K562 (cell line): ENCODE measurements around the gene CCN5. TPM values are rescaled to one million over a fixed set of nuclear protein-coding genes. Genes with fewer than 3 reads are reported as not detected.
A peak's percentile ranks its signal among the peaks of the same experiment; 100 is the strongest.

ENCODE experiments used
- ATAC-seq: fragments of 200-7000 bp; cut with Tn5 transposase; 3 replicates; pipeline ENCODE4 v1.9.1; 2020; ENCODE audit warnings: moderate library complexity
- BruUV-seq: library from RNA; stranded (reverse); fragments of 400-500 nt; replicated peaks from 2 replicates; lab custom pipeline; 2021; lab: Mats Ljungman, UMichigan
- CTCF ChIA-PET: fragments of 300-600 bp; formaldehyde crosslinking; extraction: SDS; loops from one replicate; lab custom pipeline; 2021; ENCODE audit warnings: low intra/inter-chr PET ratio; lab: Yijun Ruan, JAX
- POLR2A ChIA-PET: fragments of 300-600, 350-650 bp; sonication (Branson Sonifier 250); formaldehyde crosslinking; extraction: SDS; loops from one replicate; lab custom pipeline; 2021; ENCODE audit warnings: antibody characterized with exemption, inconsistent platforms; lab: Yijun Ruan, JAX
- DNase-seq, 4 experiments: peaks; one replicate each; pipeline versions ENCODE4 v3.0.0 to v3.0.0-alpha.2; 2011 to 2018; ENCODE audit warnings: low spot score in 3 of 4, mixed read lengths in 3 of 4; ENCODE audit errors: extremely low read depth in 1 of 4
- FAIRE-seq: peaks from 2 replicates; lab custom pipeline; 2011; peaks lifted over from hg19 to GRCh38; lab: Jason Lieb, UNC
- H2AFZ ChIP-seq: 2 replicates; pipeline ENCODE4 v1.6.0; 2011; ENCODE audit warnings: low read depth, low read length, control low read depth, inconsistent platforms
- H3K27ac ChIP-seq: fragments of 200-600 bp; 3 replicates; pipeline ENCODE4 v1.8.0; 2011; ENCODE audit warnings: low read depth, mild to moderate bottlenecking, control low read depth, inconsistent platforms, low read length, moderate library complexity, mixed read lengths; ENCODE audit errors: extremely low read depth
- H3K27me3 ChIP-seq, 2 experiments: fragments of 300-600 bp in 1 of 2; 2 replicates in 1 of 2; 3 replicates in 1 of 2; pipeline versions ENCODE4 v1.6.0 to v1.8.0; 2011; ENCODE audit warnings: inconsistent platforms in 2 of 2, low read length in 2 of 2, mild to moderate bottlenecking in 1 of 2, mixed read lengths in 1 of 2, moderate library complexity in 1 of 2; ENCODE audit not compliant: control insufficient read depth in 2 of 2, insufficient read depth in 2 of 2
- H3K36me3 ChIP-seq: fragments of 300-600 bp; 3 replicates; pipeline ENCODE4 v1.8.0; 2011; ENCODE audit warnings: mild to moderate bottlenecking, low read length, inconsistent platforms; ENCODE audit not compliant: control insufficient read depth, insufficient read depth
- H3K4me1 ChIP-seq, 2 experiments: fragments of 200-600 bp in 1 of 2; replicated peaks in 1 of 2; 2 replicates in 1 of 2; 3 replicates in 1 of 2; pipeline versions ENCODE4 v1.5.1 to v1.8.0; 2011; ENCODE audit warnings: inconsistent platforms in 2 of 2, low read length in 2 of 2, mild to moderate bottlenecking in 1 of 2, mixed read lengths in 1 of 2, moderate library complexity in 1 of 2; ENCODE audit not compliant: control insufficient read depth in 2 of 2, insufficient read depth in 2 of 2
- H3K4me2 ChIP-seq: 2 replicates; pipeline ENCODE4 v1.6.1; 2011; ENCODE audit warnings: low read length, control low read depth, inconsistent platforms, mixed read lengths; ENCODE audit not compliant: insufficient read depth
- H3K4me3 ChIP-seq: fragments of 200-600 bp; sonication (generic), shearing (Covaris generic); 2 replicates; pipeline ENCODE4 v1.5.1; 2016; ENCODE audit warnings: control low read depth, inconsistent platforms
- H3K79me2 ChIP-seq: fragments of 200-600 bp; 3 replicates; pipeline ENCODE4 v1.8.0; 2011; ENCODE audit warnings: low read length, inconsistent platforms; ENCODE audit not compliant: control insufficient read depth, insufficient read depth
- H3K9ac ChIP-seq, 2 experiments: 2 replicates each; pipeline versions ENCODE4 v1.6.0 to v1.6.1; 2011; ENCODE audit warnings: low read depth in 2 of 2, low read length in 2 of 2, control low read depth in 1 of 2, inconsistent platforms in 1 of 2, mild to moderate bottlenecking in 1 of 2, mixed read lengths in 1 of 2; ENCODE audit not compliant: insufficient read depth in 1 of 2
- H3K9me1 ChIP-seq: one replicate; pipeline ENCODE4 v1.6.0; 2011; ENCODE audit warnings: inconsistent platforms, mild to moderate bottlenecking, low read length, moderate library complexity; ENCODE audit not compliant: control insufficient read depth, insufficient read depth
- H3K9me3 ChIP-seq: replicated peaks from 2 replicates; pipeline ENCODE4 v1.5.1; 2011; ENCODE audit warnings: low read depth, low read length, inconsistent platforms; ENCODE audit not compliant: control insufficient read depth, insufficient read depth
- H4K20me1 ChIP-seq: replicated peaks from 2 replicates; pipeline ENCODE4 v1.6.1; 2011; ENCODE audit warnings: low read length, inconsistent platforms, mixed read lengths; ENCODE audit not compliant: control insufficient read depth, insufficient read depth
- BHLHE40 ChIP-seq: IDR thresholded peaks from 2 replicates; pipeline ENCODE4 v1.6.1; 2011; ENCODE audit warnings: low read length, improper control_type of control experiment
- CXXC5 ChIP-seq: fragments of 250-450 bp; sonication (Bioruptor Pico); IDR thresholded peaks from 2 replicates; pipeline ENCODE4 v1.8.0; 2022; ENCODE audit warnings: inconsistent platforms, mild to moderate bottlenecking, moderate library complexity
- FOXA1 ChIP-seq: fragments of 450-650 bp; IDR thresholded peaks from 2 replicates; pipeline ENCODE4 v1.6.1; 2016; ENCODE audit warnings: mild to moderate bottlenecking, borderline replicate concordance
- HLTF ChIP-seq: fragments of 450-650 bp; IDR thresholded peaks from 2 replicates; pipeline ENCODE4 v1.6.1; 2016
- MTA2 ChIP-seq: fragments of 450-650 bp; IDR thresholded peaks from 2 replicates; pipeline ENCODE4 v1.6.1; 2016; ENCODE audit warnings: low read depth
- NR2C2 ChIP-seq, 2 experiments: fragments of 200-800 bp in 1 of 2; sonication (Bioruptor generic) in 1 of 2; sonication (generic) in 1 of 2; formaldehyde crosslinking in 1 of 2; IDR thresholded peaks; 2 replicates each; pipeline versions ENCODE4 v1.6.1 to v1.8.0; 2016 to 2022; ENCODE audit warnings: mild to moderate bottlenecking in 1 of 2, missing compliant biosample characterization in 1 of 2, missing genetic modification characterization in 1 of 2, missing genetic modification reagents in 1 of 2
- POLR2A ChIP-seq: fragments of 450-650 bp; conservative IDR thresholded peaks from 2 replicates; pipeline ENCODE4 v1.6.1; 2016
- RAD51 ChIP-seq: fragments of 450-650 bp; IDR thresholded peaks from 2 replicates; pipeline ENCODE4 v1.7.1; 2016; ENCODE audit warnings: low read depth, mild to moderate bottlenecking, borderline replicate concordance
- RFX7 ChIP-seq: fragments of 250-450 bp; sonication (Bioruptor Pico); IDR thresholded peaks from 2 replicates; pipeline ENCODE4 v1.5.1; 2021; ENCODE audit warnings: mild to moderate bottlenecking
- ZFP36 ChIP-seq: fragments of 150-350 bp; IDR thresholded peaks from 2 replicates; pipeline ENCODE4 v1.6.1; 2018; ENCODE audit warnings: low read length, low read depth; ENCODE audit not compliant: partially characterized antibody
- WGBS: fragments of 100-300 bp; shearing (Covaris generic); methylation state at CpG from one replicate; pipeline ENCODE4 v1.1.6; 2016; ENCODE audit warnings: low coverage, mixed read lengths; ENCODE audit not compliant: insufficient coverage; ENCODE audit errors: missing lambda C conversion rate; 5-methylcytosine and 5-hydroxymethylcytosine counted together
- in situ Hi-C: fragments of 300-500 bp; cut with MboI; formaldehyde crosslinking; loops from 4 replicates; pipeline ENCODE4 v1.15.0; 2018; ENCODE audit warnings: inconsistent platforms, mixed read lengths
- intact Hi-C: fragments of 100-400 bp; cut with micrococcal nuclease; formaldehyde crosslinking; loops from 2 replicates; pipeline ENCODE4 v1.14.2; 2022
- polyA plus RNA-seq, 8 experiments: library from polyadenylated mRNA; depleted of rRNA in 4 of 8; stranded (reverse) in 5 of 8; unstranded in 3 of 8; fragments of >200 nt; fragmentation: Nextera tagmentation in 2 of 8; fragmentation: Illumina TruSeq in 1 of 8; extraction: Ambion mirVana in 2 of 8; extraction: Trizol in 1 of 8; gene quantifications; 2 replicates each; pipeline versions ENCODE4 v1.2.1 to v1.2.3, GENCODE V29; 2011 to 2014; ENCODE audit warnings: inconsistent platforms in 1 of 8, missing spikeins in 1 of 8
- total RNA-seq, 7 experiments: library from RNA; depleted of rRNA in 6 of 7; stranded (reverse); fragments of >200 nt in 6 of 7; fragmentation: Illumina TruSeq in 2 of 7; extraction: Trizol in 2 of 7; gene quantifications; 2 replicates each; pipeline versions ENCODE4 v1.2.1 to v1.2.3, GENCODE V29; 2011 to 2021; ENCODE audit warnings: low replicate concordance in 1 of 7
- TF ChIP-seq, protein P1 (sequence below): fragments of 450-650 bp; IDR thresholded peaks from 2 replicates; pipeline ENCODE4 v1.7.1; 2018; ENCODE audit warnings: mild to moderate bottlenecking, low read depth; ENCODE audit not compliant: partially characterized antibody
- TF ChIP-seq, protein P2 (sequence below): fragments of 200-800 bp; sonication (Bioruptor generic); IDR thresholded peaks from 2 replicates; pipeline ENCODE4 v1.6.1; 2016; ENCODE audit warnings: missing genetic modification characterization, missing compliant biosample characterization
- TF ChIP-seq, protein P3 (sequence below): fragments of 450-650 bp; formaldehyde crosslinking; IDR thresholded peaks from 2 replicates; pipeline ENCODE4 v1.4.0; 2020; ENCODE audit warnings: mild to moderate bottlenecking

CCN5 gene
- total and polyA plus RNA-seq, 9 of the 15 experiments (the other 6 are each of a cell fraction or from before 2014, with no cell fraction given) = not detected

DNA sequence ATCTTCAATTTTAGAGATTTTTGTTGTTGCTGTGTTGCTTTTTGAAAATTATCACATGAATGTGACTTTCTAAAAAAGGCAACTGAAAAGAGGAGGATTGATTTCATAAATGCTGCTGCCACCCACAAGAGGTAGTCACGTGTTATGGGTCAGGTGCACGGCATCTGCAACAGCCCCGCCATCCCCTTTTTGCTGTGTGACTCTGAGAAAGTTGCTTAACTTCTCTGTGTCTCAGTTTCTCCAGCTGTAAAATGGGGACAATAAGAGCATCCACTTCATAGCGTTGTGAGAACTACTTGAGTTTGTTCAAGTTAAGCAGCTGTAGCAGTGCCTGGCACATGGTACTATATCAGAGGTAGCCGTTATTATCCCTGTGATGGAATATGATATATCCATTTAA, 10.7 kb downstream of the CCN5 start:
- no peaks in the 10 kb centered on the region for H3K79me2 ChIP-seq
- H3K9me3 ChIP-seq = no peaks in the 10 kb centered on the region
- 6% methylated on average over 5 of the region's 5 CpGs for WGBS
- no peak overlapping the region for H2AFZ ChIP-seq
- H3K27ac ChIP-seq = no peak overlapping the region
- in situ Hi-C loops (no loop called here), intact Hi-C loops (no loop called here)
- no peaks in the 10 kb centered on the region for H3K9me1 ChIP-seq
- H3K4me1 ChIP-seq = peaks cover 0 to 10% of the 10 kb centered on the region in 2 experiments; a peak in 2 of 5 replicates
- DNase-seq (no peak), FAIRE-seq (no peak), ATAC-seq (no peak)
- no peak overlapping the region for H3K4me3 ChIP-seq
- H3K27me3 ChIP-seq = peaks cover 35 to 66% of the 10 kb centered on the region in 2 experiments
- H3K9ac ChIP-seq = no peak overlapping the region
- no peaks in the 10 kb centered on the region for H3K36me3 ChIP-seq
- H4K20me1 ChIP-seq = peaks cover 13% of the 10 kb centered on the region; the same call in 1 of the 2 replicates
- POLR2A ChIA-PET = no interaction called here
- BruUV-seq = no TSS peak
- CTCF ChIA-PET = no interaction called here
- H3K4me2 ChIP-seq = no peak overlapping the region
- no peak for TF ChIP-seq HLTF
- TF ChIP-seq ZFP36 = peak; percentile 76
- TF ChIP-seq, protein P1, sequence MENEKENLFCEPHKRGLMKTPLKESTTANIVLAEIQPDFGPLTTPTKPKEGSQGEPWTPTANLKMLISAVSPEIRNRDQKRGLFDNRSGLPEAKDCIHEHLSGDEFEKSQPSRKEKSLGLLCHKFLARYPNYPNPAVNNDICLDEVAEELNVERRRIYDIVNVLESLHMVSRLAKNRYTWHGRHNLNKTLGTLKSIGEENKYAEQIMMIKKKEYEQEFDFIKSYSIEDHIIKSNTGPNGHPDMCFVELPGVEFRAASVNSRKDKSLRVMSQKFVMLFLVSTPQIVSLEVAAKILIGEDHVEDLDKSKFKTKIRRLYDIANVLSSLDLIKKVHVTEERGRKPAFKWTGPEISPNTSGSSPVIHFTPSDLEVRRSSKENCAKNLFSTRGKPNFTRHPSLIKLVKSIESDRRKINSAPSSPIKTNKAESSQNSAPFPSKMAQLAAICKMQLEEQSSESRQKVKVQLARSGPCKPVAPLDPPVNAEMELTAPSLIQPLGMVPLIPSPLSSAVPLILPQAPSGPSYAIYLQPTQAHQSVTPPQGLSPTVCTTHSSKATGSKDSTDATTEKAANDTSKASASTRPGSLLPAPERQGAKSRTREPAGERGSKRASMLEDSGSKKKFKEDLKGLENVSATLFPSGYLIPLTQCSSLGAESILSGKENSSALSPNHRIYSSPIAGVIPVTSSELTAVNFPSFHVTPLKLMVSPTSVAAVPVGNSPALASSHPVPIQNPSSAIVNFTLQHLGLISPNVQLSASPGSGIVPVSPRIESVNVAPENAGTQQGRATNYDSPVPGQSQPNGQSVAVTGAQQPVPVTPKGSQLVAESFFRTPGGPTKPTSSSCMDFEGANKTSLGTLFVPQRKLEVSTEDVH = no peak
- TF ChIP-seq RAD51 = 0 out of 2 replicates have a peak, but pooled peaks have one; percentile 12
- no peak for TF ChIP-seq MTA2
- TF ChIP-seq, protein P2, sequence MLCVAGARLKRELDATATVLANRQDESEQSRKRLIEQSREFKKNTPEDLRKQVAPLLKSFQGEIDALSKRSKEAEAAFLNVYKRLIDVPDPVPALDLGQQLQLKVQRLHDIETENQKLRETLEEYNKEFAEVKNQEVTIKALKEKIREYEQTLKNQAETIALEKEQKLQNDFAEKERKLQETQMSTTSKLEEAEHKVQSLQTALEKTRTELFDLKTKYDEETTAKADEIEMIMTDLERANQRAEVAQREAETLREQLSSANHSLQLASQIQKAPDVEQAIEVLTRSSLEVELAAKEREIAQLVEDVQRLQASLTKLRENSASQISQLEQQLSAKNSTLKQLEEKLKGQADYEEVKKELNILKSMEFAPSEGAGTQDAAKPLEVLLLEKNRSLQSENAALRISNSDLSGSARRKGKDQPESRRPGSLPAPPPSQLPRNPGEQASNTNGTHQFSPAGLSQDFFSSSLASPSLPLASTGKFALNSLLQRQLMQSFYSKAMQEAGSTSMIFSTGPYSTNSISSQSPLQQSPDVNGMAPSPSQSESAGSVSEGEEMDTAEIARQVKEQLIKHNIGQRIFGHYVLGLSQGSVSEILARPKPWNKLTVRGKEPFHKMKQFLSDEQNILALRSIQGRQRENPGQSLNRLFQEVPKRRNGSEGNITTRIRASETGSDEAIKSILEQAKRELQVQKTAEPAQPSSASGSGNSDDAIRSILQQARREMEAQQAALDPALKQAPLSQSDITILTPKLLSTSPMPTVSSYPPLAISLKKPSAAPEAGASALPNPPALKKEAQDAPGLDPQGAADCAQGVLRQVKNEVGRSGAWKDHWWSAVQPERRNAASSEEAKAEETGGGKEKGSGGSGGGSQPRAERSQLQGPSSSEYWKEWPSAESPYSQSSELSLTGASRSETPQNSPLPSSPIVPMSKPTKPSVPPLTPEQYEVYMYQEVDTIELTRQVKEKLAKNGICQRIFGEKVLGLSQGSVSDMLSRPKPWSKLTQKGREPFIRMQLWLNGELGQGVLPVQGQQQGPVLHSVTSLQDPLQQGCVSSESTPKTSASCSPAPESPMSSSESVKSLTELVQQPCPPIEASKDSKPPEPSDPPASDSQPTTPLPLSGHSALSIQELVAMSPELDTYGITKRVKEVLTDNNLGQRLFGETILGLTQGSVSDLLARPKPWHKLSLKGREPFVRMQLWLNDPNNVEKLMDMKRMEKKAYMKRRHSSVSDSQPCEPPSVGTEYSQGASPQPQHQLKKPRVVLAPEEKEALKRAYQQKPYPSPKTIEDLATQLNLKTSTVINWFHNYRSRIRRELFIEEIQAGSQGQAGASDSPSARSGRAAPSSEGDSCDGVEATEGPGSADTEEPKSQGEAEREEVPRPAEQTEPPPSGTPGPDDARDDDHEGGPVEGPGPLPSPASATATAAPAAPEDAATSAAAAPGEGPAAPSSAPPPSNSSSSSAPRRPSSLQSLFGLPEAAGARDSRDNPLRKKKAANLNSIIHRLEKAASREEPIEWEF (CRISPR knock-in tag) = no peak
- no peak for TF ChIP-seq POLR2A
- TF ChIP-seq FOXA1 = no peak
- TF ChIP-seq NR2C2 (CRISPR knock-in tag; IDR thresholded peaks at IDR 0.05) = no peak
- TF ChIP-seq NR2C2 (tag; IDR thresholded peaks at IDR 0.05) = no peak
- TF ChIP-seq, protein P3, sequence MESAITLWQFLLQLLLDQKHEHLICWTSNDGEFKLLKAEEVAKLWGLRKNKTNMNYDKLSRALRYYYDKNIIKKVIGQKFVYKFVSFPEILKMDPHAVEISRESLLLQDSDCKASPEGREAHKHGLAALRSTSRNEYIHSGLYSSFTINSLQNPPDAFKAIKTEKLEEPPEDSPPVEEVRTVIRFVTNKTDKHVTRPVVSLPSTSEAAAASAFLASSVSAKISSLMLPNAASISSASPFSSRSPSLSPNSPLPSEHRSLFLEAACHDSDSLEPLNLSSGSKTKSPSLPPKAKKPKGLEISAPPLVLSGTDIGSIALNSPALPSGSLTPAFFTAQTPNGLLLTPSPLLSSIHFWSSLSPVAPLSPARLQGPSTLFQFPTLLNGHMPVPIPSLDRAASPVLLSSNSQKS (CRISPR knock-in tag) = no peak
- TF ChIP-seq CXXC5 = no peak
- TF ChIP-seq BHLHE40 = 0 out of 2 replicates have a peak, but pooled peaks have one; percentile 10
- no peak for TF ChIP-seq RFX7
